Keratinocyte (primary cell): Measurements from ENCODE around the gene THRB.

ENCODE experiments used
- CTCF ChIP-seq, 3 experiments: IDR thresholded peaks in 1 of 3; conservative IDR thresholded peaks in 1 of 3; optimal IDR thresholded peaks in 1 of 3; 2 replicates in 2 of 3; 3 replicates in 1 of 3; pipeline versions ENCODE3 to v1.5.1; 2011; ENCODE audit warnings: low read length in 3 of 3, mild to moderate bottlenecking in 3 of 3, moderate library complexity in 2 of 3, control low read depth in 1 of 3, inconsistent platforms in 1 of 3; ENCODE audit not compliant: insufficient read depth in 2 of 3; ENCODE audit errors: extremely low read depth in 1 of 3
- EZH2 ChIP-seq: IDR thresholded peaks from one replicate; pipeline ENCODE4 v1.6.1; 2012; ENCODE audit warnings: inconsistent platforms, mild to moderate bottlenecking, low read length, moderate library complexity

DNA sequence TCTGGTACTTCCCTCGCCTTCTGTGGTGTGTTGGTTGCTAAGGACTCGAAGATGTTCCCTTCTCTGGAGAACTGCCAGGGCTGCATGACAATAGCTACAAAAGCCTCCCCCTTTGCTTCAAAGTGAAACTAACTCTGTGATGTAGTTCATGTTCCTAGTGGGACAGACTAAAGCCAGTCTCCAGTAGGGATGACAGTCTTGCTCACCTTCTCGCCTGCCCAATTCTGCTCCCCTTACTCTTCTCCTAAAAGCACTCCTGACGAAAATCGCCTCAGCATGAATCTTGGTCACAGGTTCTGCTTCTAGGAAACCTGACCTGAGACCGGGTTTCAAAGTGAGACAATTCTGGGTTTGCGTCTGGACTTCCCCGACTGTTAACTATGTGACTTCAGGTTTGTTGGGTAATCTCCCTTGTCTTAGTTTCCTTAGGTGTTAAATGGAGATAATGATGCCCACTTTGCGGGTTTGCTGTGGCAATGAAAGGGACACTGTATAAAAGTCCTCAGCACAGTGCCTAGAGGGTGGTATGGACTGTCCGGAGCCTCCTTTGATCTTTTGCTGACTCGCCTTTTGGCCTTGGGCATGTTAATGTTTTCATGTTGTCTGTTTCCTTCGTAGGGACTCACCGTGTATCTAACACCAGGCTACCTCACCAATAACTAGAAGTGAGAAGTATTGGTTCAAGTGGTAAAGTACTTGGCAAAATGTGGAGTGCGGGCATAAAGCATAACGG lies 24.9 kb upstream of the THRB start:
- no peak for TF ChIP-seq CTCF (optimal IDR thresholded peaks at IDR 0.05 in 1 of 3, IDR thresholded peaks at IDR 0.05 in 1 of 3, conservative IDR thresholded peaks at IDR 0.05 in 1 of 3; ENCODE audit: extremely low read depth in 1 of 3, insufficient read depth in 2 of 3, low read length in 3 of 3)
- no peak for TF ChIP-seq EZH2
